ENCODE results near the gene SPAG8. TPM values are rescaled to one million over a fixed set of nuclear protein-coding genes. Genes with fewer than 3 reads are reported as not detected.

The SPAG8 gene
- total RNA-seq, 2 experiments from 2014 or later: 1.8 to 2.5 TPM

GRCh38 chr9:35774907-35775635 is 37.0 kb downstream of the SPAG8 start:
- CTCF ChIA-PET: interaction anchor here (1.3 to 1.6 kb wide), 3 partner anchors 11 to 222 kb away, joined by 3 to 5 read pairs (median 5); no protein-coding TSS in a partner anchor

GRCh38 chr9:35771943-35772342 is 40.1 kb downstream of the SPAG8 start:
- Mint-ChIP-seq H3K4me3 (no peak overlapping the region), H3K27ac (no peak overlapping the region), H3K36me3 (ENCODE audit: low read depth) (no peaks in the 10 kb centered on the region), H3K9me3 (no peaks in the 10 kb centered on the region), H3K4me1 (peaks cover 3% of the 10 kb centered on the region), H3K27me3 (no peaks in the 10 kb centered on the region)
- ChIA-PET CTCF (interaction anchor here (1.5 to 3.4 kb wide), 4 partner anchors 10 to 55 kb away, joined by 4 to 10 read pairs (median 5); no protein-coding TSS in a partner anchor), POLR2A (no interaction called here)
- no peak for DNase-seq

More at GRCh38 chr9:35774907-35775635, 37.0 kb downstream of the SPAG8 start:
- H3K27me3 Mint-ChIP-seq: no peaks in the 10 kb centered on the region
- no peak overlapping the region for H3K27ac Mint-ChIP-seq
- peaks cover 2% of the 10 kb centered on the region for H3K36me3 Mint-ChIP-seq (ENCODE audit: low read depth)
- H3K4me3 Mint-ChIP-seq: no peak overlapping the region
- no peak for DNase-seq
- no peaks in the 10 kb centered on the region for H3K9me3 Mint-ChIP-seq
- POLR2A ChIA-PET: no interaction called here
- H3K4me1 Mint-ChIP-seq: peaks cover 3% of the 10 kb centered on the region

GRCh38 chr9:35771534-35771933 is 40.5 kb downstream of the SPAG8 start:
- no peak overlapping the region for H3K4me3 Mint-ChIP-seq
- H3K27ac Mint-ChIP-seq: no peak overlapping the region
- H3K36me3 Mint-ChIP-seq (ENCODE audit: low read depth): no peaks in the 10 kb centered on the region
- ChIA-PET CTCF (interaction anchor here (0.8 to 3.4 kb wide), 5 partner anchors 10 to 54 kb away, joined by 3 to 10 read pairs (median 5); partner anchors contain the start of genes GBA2 and RGP1), POLR2A (no interaction called here)
- H3K27me3 Mint-ChIP-seq: no peaks in the 10 kb centered on the region
- no peak for DNase-seq
- peaks cover 3% of the 10 kb centered on the region for H3K4me1 Mint-ChIP-seq
- H3K9me3 Mint-ChIP-seq: no peaks in the 10 kb centered on the region

GRCh38 chr9:35771075-35771433 is 41.0 kb downstream of the SPAG8 start:
- ChIA-PET POLR2A (no interaction called here), CTCF (interaction anchor here (0.7 to 3.4 kb wide), 7 partner anchors 10 to 111 kb away, joined by 3 to 10 read pairs (median 4); partner anchors contain the start of genes GBA2 and RGP1)
- no peaks in the 10 kb centered on the region for H3K27me3 Mint-ChIP-seq
- H3K27ac Mint-ChIP-seq: no peak overlapping the region
- no peak for DNase-seq
- H3K4me3 Mint-ChIP-seq: no peak overlapping the region
- no peaks in the 10 kb centered on the region for H3K36me3 Mint-ChIP-seq (ENCODE audit: low read depth)
- no peaks in the 10 kb centered on the region for H3K9me3 Mint-ChIP-seq
- peaks cover 6% of the 10 kb centered on the region for H3K4me1 Mint-ChIP-seq

GRCh38 chr9:35769763-35770162 is 42.3 kb downstream of the SPAG8 start:
- no peak for DNase-seq
- H3K9me3 Mint-ChIP-seq: no peaks in the 10 kb centered on the region
- H3K4me3 Mint-ChIP-seq: no peak overlapping the region
- H3K27me3 Mint-ChIP-seq: no peaks in the 10 kb centered on the region
- ChIA-PET CTCF (interaction anchor here (0.6 to 1.9 kb wide), 3 partner anchors 11 to 640 kb away, joined by 3 to 4 read pairs (median 3); no protein-coding TSS in a partner anchor), POLR2A (interaction anchor here (0.6 kb wide), 1 partner anchor 474 kb away, joined by 3 read pairs; no protein-coding TSS in a partner anchor)
- no peak overlapping the region for H3K27ac Mint-ChIP-seq
- H3K36me3 Mint-ChIP-seq (ENCODE audit: low read depth): no peaks in the 10 kb centered on the region
- peaks cover 3% of the 10 kb centered on the region for H3K4me1 Mint-ChIP-seq

GRCh38 chr9:35767458-35767857 is 44.6 kb downstream of the SPAG8 start:
- ChIA-PET POLR2A (no interaction called here), CTCF (interaction anchor here (0.6 to 1.2 kb wide), 4 partner anchors 11 to 668 kb away, joined by 3 to 6 read pairs (median 4); no protein-coding TSS in a partner anchor)
- no peak for DNase-seq
- no peaks in the 10 kb centered on the region for H3K9me3 Mint-ChIP-seq
- no peaks in the 10 kb centered on the region for H3K27me3 Mint-ChIP-seq
- peaks cover 3% of the 10 kb centered on the region for H3K4me1 Mint-ChIP-seq
- no peaks in the 10 kb centered on the region for H3K36me3 Mint-ChIP-seq (ENCODE audit: low read depth)
- H3K4me3 Mint-ChIP-seq: no peak overlapping the region
- H3K27ac Mint-ChIP-seq: no peak overlapping the region

- no peak for DNase-seq
- Mint-ChIP-seq H3K27ac (no peak overlapping the region), H3K36me3 (ENCODE audit: low read depth) (peaks cover under 1% of the 10 kb centered on the region), H3K4me1 (peaks cover 3% of the 10 kb centered on the region), H3K27me3 (no peaks in the 10 kb centered on the region), H3K4me3 (no peak overlapping the region), H3K9me3 (no peaks in the 10 kb centered on the region)
- CTCF ChIA-PET: interaction anchor here (1.2 kb wide), 1 partner anchor 10 kb away, joined by 3 read pairs; no protein-coding TSS in a partner anchor
- POLR2A ChIA-PET: no interaction called here
Measured at GRCh38 chr9:35766997-35767396, 45.1 kb downstream of the SPAG8 start.

- POLR2A ChIA-PET: no interaction called here
Measured at GRCh38 chr9:35763803-35764202, 48.3 kb downstream of the SPAG8 start.

GRCh38 chr9:35763181-35763580 is 48.9 kb downstream of the SPAG8 start:
- POLR2A ChIA-PET: no interaction called here
- H3K27ac Mint-ChIP-seq: no peak overlapping the region
- CTCF ChIA-PET: interaction anchor here (0.5 to 0.6 kb wide), 2 partner anchors 18 to 1030 kb away, joined by 3 read pairs; no protein-coding TSS in a partner anchor
- peaks cover 10% of the 10 kb centered on the region for H3K36me3 Mint-ChIP-seq (ENCODE audit: low read depth)
- no peaks in the 10 kb centered on the region for H3K9me3 Mint-ChIP-seq
- no peak for DNase-seq
- peaks cover 25% of the 10 kb centered on the region for H3K4me1 Mint-ChIP-seq
- no peak overlapping the region for H3K4me3 Mint-ChIP-seq
- H3K27me3 Mint-ChIP-seq: no peaks in the 10 kb centered on the region

More at GRCh38 chr9:35763803-35764202, 48.3 kb downstream of the SPAG8 start:
- no peak for DNase-seq
- Mint-ChIP-seq H3K36me3 (ENCODE audit: low read depth) (peaks cover 10% of the 10 kb centered on the region), H3K4me1 (peaks cover 18% of the 10 kb centered on the region), H3K4me3 (no peak overlapping the region), H3K27ac (no peak overlapping the region), H3K27me3 (no peaks in the 10 kb centered on the region), H3K9me3 (no peaks in the 10 kb centered on the region)
- CTCF ChIA-PET: no interaction called here

- peaks cover 40% of the 10 kb centered on the region for H3K4me1 Mint-ChIP-seq
- no peak overlapping the region for H3K4me3 Mint-ChIP-seq
- H3K27me3 Mint-ChIP-seq: no peaks in the 10 kb centered on the region
- no peak for DNase-seq
- H3K27ac Mint-ChIP-seq: no peak overlapping the region
- peaks cover 10% of the 10 kb centered on the region for H3K36me3 Mint-ChIP-seq (ENCODE audit: low read depth)
- CTCF ChIA-PET: interaction anchor here (1.2 to 2.5 kb wide), 3 partner anchors 13 to 52 kb away, joined by 3 to 7 read pairs (median 3); partner anchors contain the start of gene SPAG8
- POLR2A ChIA-PET: no interaction called here
- no peaks in the 10 kb centered on the region for H3K9me3 Mint-ChIP-seq
Measured at GRCh38 chr9:35760651-35761050, 51.4 kb downstream of the SPAG8 start.

GRCh38 chr9:35759795-35760194 is 52.3 kb downstream of the SPAG8 start:
- POLR2A ChIA-PET: no interaction called here
- CTCF ChIA-PET: interaction anchor here (1.0 to 2.5 kb wide), 4 partner anchors 14 to 53 kb away, joined by 3 to 7 read pairs (median 3); partner anchors contain the start of gene SPAG8

More at GRCh38 chr9:35759795-35760194, 52.3 kb downstream of the SPAG8 start:
- Mint-ChIP-seq H3K27ac (no peak overlapping the region), H3K9me3 (no peaks in the 10 kb centered on the region), H3K4me3 (no peak overlapping the region), H3K27me3 (no peaks in the 10 kb centered on the region), H3K36me3 (ENCODE audit: low read depth) (peaks cover 10% of the 10 kb centered on the region), H3K4me1 (peaks cover 43% of the 10 kb centered on the region)
- DNase-seq: no peak
